ENCODE measurements around the gene PRKAG2.

Gene PRKAG2

DNA sequence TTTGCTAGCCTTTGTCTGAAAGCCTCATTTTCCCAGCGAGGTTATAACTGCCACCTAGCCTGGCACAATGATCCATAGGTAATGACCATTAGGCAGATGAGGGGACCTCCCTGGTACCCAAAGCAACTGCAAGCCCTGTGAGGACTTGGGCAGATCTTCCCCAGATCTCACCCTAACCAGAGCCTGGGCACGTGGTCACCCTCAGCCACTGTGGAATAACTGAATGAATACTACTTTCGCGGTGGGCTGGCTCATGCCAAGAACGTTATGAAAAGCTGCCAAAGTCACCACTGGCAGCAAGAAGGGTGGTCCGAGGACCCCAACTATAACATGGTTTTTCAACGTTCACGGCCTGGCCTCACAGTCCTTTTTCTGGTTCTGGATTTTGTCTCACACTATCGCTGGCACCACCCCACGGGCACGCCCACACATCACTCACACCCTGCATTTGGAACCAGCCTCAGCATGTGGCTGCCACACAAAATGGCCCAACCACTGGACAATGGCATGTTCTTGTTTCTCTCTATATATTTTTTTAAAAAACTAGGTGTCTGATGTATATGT lies 3.4 kb downstream of the PRKAG2 start:
- TF ChIP-seq, protein P1, sequence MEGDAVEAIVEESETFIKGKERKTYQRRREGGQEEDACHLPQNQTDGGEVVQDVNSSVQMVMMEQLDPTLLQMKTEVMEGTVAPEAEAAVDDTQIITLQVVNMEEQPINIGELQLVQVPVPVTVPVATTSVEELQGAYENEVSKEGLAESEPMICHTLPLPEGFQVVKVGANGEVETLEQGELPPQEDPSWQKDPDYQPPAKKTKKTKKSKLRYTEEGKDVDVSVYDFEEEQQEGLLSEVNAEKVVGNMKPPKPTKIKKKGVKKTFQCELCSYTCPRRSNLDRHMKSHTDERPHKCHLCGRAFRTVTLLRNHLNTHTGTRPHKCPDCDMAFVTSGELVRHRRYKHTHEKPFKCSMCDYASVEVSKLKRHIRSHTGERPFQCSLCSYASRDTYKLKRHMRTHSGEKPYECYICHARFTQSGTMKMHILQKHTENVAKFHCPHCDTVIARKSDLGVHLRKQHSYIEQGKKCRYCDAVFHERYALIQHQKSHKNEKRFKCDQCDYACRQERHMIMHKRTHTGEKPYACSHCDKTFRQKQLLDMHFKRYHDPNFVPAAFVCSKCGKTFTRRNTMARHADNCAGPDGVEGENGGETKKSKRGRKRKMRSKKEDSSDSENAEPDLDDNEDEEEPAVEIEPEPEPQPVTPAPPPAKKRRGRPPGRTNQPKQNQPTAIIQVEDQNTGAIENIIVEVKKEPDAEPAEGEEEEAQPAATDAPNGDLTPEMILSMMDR (IDR thresholded peaks at IDR 0.05; ENCODE audit: insufficient read depth, low read depth, low read length, missing control alignments): no peak
- no peak for DNase-seq (ENCODE audit: low read depth)
- no peak overlapping the region for H3K4me3 ChIP-seq (ENCODE audit: low read length)

- no peak for DNase-seq (ENCODE audit: low read depth)
- TF ChIP-seq, protein P1 (IDR thresholded peaks at IDR 0.05; ENCODE audit: insufficient read depth, low read depth, low read length, missing control alignments): no peak
- no peak overlapping the region for H3K4me3 ChIP-seq (ENCODE audit: low read length)
Measured at GRCh38 chr7:151872531-151873401, 4.1 kb downstream of the PRKAG2 start.

GRCh38 chr7:151871904-151872303 lies 5.0 kb downstream of the PRKAG2 start:
- H3K4me3 ChIP-seq (ENCODE audit: low read length): no peak overlapping the region
- peak; percentile 31 for DNase-seq (ENCODE audit: low read depth)
- TF ChIP-seq, protein P1 (IDR thresholded peaks at IDR 0.05; ENCODE audit: insufficient read depth, low read depth, low read length, missing control alignments): no peak

GRCh38 chr7:151871189-151871735 lies 5.7 kb downstream of the PRKAG2 start:
- H3K4me3 ChIP-seq (ENCODE audit: low read length): no peak overlapping the region
- no peak for DNase-seq (ENCODE audit: low read depth)
- TF ChIP-seq, protein P1 (IDR thresholded peaks at IDR 0.05; ENCODE audit: insufficient read depth, low read depth, low read length, missing control alignments): no peak

GRCh38 chr7:151869968-151870918 lies 6.7 kb downstream of the PRKAG2 start:
- DNase-seq (ENCODE audit: low read depth): no peak
- TF ChIP-seq, protein P1 (IDR thresholded peaks at IDR 0.05; ENCODE audit: insufficient read depth, low read depth, low read length, missing control alignments): no peak
- H3K4me3 ChIP-seq (ENCODE audit: low read length): no peak overlapping the region

DNA sequence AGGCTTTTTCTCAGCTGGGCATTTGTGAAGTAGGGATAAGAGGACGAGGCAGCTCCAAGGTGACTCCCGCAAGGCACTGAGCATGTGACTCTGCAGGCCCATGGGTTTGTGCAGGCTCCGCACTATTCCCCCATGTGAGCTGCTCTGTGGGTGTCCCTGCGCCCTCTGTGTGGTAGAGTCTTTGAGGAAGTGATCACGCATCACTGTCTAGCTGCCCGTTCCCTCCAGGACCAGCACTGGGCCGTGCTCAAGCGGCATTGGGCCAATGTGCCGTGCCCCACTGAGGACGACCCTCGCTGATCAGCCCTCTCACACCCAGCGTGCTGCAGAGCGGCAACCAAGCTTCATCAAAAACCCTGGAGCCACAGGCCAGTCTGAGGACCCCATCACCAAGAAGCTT lies 7.5 kb downstream of the PRKAG2 start:
- H3K4me3 ChIP-seq (ENCODE audit: low read length): no peak overlapping the region
- TF ChIP-seq, protein P1 (IDR thresholded peaks at IDR 0.05; ENCODE audit: insufficient read depth, low read depth, low read length, missing control alignments): no peak
- no peak for DNase-seq (ENCODE audit: low read depth)
